Neural progenitor cell (in vitro differentiated cells): ENCODE data around the gene CEACAM18. TPM values are rescaled to one million over a fixed set of nuclear protein-coding genes. Genes with fewer than 3 reads are reported as not detected.

Source experiments
- DNase-seq: peaks from one replicate; pipeline ENCODE4 v3.0.0-alpha.2; 2016; ENCODE audit warnings: low spot score
- H2AFZ ChIP-seq: fragments of 200-600 bp; sonication (generic); replicated peaks from 2 replicates; pipeline ENCODE4 v1.6.1; 2016; ENCODE audit warnings: antibody characterized with exemption
- H3F3A ChIP-seq: fragments of 200-600 bp; sonication (generic); 2 replicates; pipeline ENCODE4 v1.6.1; 2016; ENCODE audit warnings: antibody characterized with exemption, low read depth
- H3K27ac ChIP-seq: fragments of 200-600 bp; sonication (generic); 2 replicates; pipeline ENCODE4 v1.5.1; 2016; ENCODE audit warnings: mild to moderate bottlenecking
- H3K27me3 ChIP-seq: fragments of 200-600 bp; sonication (generic); 2 replicates; pipeline ENCODE4 v1.6.1; 2016; ENCODE audit warnings: mild to moderate bottlenecking, moderate library complexity
- H3K36me3 ChIP-seq: fragments of 200-600 bp; sonication (generic); 2 replicates; pipeline ENCODE4 v1.5.1; 2016
- H3K4me1 ChIP-seq: fragments of 200-600 bp; sonication (generic); 2 replicates; pipeline ENCODE4 v1.6.1; 2016; ENCODE audit warnings: mixed run types
- H3K4me2 ChIP-seq: fragments of 200-600 bp; sonication (generic); 2 replicates; pipeline ENCODE4 v1.6.1; 2016
- H3K4me3 ChIP-seq: fragments of 200-600 bp; sonication (generic); 2 replicates; pipeline ENCODE4 v1.5.1; 2016
- H3K79me2 ChIP-seq: fragments of 200-600 bp; sonication (generic); 2 replicates; pipeline ENCODE4 v1.6.1; 2016; ENCODE audit warnings: low read depth
- H3K9ac ChIP-seq: fragments of 200-600 bp; sonication (generic); 2 replicates; pipeline ENCODE4 v1.6.1; 2016
- H3K9me3 ChIP-seq: fragments of 200-600 bp; sonication (generic); 2 replicates; pipeline ENCODE4 v1.5.1; 2016; ENCODE audit warnings: low read depth
- H4K20me1 ChIP-seq: fragments of 200-600 bp; sonication (generic); 2 replicates; pipeline ENCODE4 v1.6.1; 2016; ENCODE audit warnings: low read depth
- H3K27ac Mint-ChIP-seq: 3 replicates; pipeline ENCODE4 v1.8.0; 2021; ENCODE audit warnings: mixed read lengths
- H3K27me3 Mint-ChIP-seq: 2 replicates; pipeline ENCODE4 v1.8.0; 2022; ENCODE audit warnings: low read depth, mild to moderate bottlenecking, inconsistent platforms, moderate library complexity, mixed read lengths; ENCODE audit not compliant: insufficient read depth
- H3K36me3 Mint-ChIP-seq: 3 replicates; pipeline ENCODE4 v1.8.0; 2021; ENCODE audit warnings: mixed read lengths
- H3K4me1 Mint-ChIP-seq: 3 replicates; pipeline ENCODE4 v1.8.0; 2021; ENCODE audit warnings: mixed read lengths
- H3K4me3 Mint-ChIP-seq: 3 replicates; pipeline ENCODE4 v1.8.0; 2021; ENCODE audit warnings: mild to moderate bottlenecking, moderate library complexity, mixed read lengths
- H3K9me3 Mint-ChIP-seq: 3 replicates; pipeline ENCODE4 v1.8.0; 2020; ENCODE audit warnings: mixed read lengths
- EZH2 ChIP-seq: fragments of 200-600 bp; sonication (generic); IDR thresholded peaks from 2 replicates; pipeline ENCODE4 v1.6.1; 2017; ENCODE audit warnings: antibody characterized with exemption, mild to moderate bottlenecking, moderate library complexity
- EZH2phosphoT487 ChIP-seq: fragments of 200-600 bp; sonication (generic); IDR thresholded peaks from 2 replicates; pipeline ENCODE4 v1.6.1; 2017; ENCODE audit warnings: antibody characterized with exemption
- small RNA-seq: library from RNA; depleted of rRNA; stranded (forward); fragments of <200 nt; gene quantifications from one replicate; pipeline ENCODE3, GENCODE V24; 2015
- total RNA-seq: library from RNA; depleted of rRNA; stranded (reverse); fragments of >200 nt; gene quantifications from 2 replicates; pipeline ENCODE4 v1.2.3, GENCODE V29; 2015; ENCODE audit warnings: low replicate concordance
- TF ChIP-seq, protein P1 (sequence below): fragments of 200-600 bp; sonication (generic); IDR thresholded peaks from 2 replicates; pipeline ENCODE4 v1.5.1; 2017; ENCODE audit warnings: antibody characterized with exemption, mild to moderate bottlenecking

CEACAM18 gene
- total RNA-seq, 1 donor from 2014 or later, result not detected

DNA sequence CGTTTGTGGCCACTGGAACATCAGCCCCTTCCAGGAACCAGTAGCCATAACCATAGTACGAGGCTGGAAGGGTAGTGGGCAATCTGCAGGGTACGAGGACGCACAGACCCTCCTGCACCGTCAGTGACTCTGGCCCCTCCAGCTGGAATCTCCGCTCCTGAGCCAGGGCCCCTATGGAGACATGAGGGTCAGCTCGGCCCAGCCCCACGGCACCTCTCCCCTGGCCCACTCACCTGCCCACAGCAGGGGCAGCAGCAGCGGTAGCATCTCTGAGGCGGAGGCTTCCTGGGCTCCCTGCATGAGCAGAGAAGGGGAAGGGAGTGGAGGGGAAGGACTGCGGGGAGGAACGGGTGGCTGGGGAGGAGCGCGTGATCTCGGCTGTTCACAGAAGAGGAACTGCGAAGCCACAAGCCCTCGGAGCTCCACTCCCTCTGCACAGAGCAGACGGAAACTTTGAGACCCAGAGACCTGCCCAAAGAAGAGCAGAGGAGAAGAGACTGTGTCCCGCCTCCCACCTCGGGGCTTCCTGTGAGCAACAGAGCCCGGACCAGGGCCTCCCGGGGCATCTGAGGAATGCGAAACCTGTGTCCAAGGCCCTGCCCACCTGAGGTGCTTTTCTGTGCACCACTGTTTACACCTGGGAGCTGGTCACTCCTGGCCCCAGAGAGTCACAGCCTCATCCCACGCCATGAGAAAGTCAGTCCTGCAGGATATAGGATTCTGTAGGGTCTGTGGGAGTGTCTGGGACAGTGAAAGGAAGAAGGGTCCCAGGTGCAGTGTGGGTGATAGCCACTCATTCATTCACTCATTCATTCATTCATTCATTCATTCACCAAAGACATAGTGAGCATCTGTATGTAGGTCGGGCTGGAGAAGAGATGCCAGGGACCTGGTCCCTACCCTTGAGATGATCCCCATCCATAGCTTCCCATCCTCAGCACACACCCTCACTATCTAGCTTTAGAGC, 53.3 kb downstream of the CEACAM18 start, which contains the start of gene SIGLEC6:
TSS of gene SIGLEC6 (minus strand) at position 322 of the 967 bp plus-strand sequence. CDS start at position 300, 22 bp downstream.
- Mint-ChIP-seq H3K9me3 (no peaks in the 10 kb centered on the region), H3K27ac (no peak within 1 kb of the TSS), H3K27me3 (peaks cover 6% of the 10 kb centered on the region), H3K4me3 (no peak within 1 kb of the TSS), H3K4me1 (no peaks in the 10 kb centered on the region), H3K36me3 (no peaks in the 10 kb centered on the region)
- Histone ChIP-seq H4K20me1 (no peaks in the 10 kb centered on the region), H3K4me2 (no peak within 1 kb of the TSS), H3K36me3 (no peaks in the 10 kb centered on the region), H3K79me2 (no peaks in the 10 kb centered on the region), H3K27ac (no peak within 1 kb of the TSS), H3K4me1 (no peaks in the 10 kb centered on the region), H3K9me3 (peaks cover 14% of the 10 kb centered on the region), H3K9ac (no peak within 1 kb of the TSS), H2AFZ (no peak within 1 kb of the TSS), H3K27me3 (no peaks in the 10 kb centered on the region), H3K4me3 (no peak within 1 kb of the TSS), H3F3A (no peaks in the 10 kb centered on the region)
- DNase-seq, result no peak
- no peak for TF ChIP-seq EZH2

DNA sequence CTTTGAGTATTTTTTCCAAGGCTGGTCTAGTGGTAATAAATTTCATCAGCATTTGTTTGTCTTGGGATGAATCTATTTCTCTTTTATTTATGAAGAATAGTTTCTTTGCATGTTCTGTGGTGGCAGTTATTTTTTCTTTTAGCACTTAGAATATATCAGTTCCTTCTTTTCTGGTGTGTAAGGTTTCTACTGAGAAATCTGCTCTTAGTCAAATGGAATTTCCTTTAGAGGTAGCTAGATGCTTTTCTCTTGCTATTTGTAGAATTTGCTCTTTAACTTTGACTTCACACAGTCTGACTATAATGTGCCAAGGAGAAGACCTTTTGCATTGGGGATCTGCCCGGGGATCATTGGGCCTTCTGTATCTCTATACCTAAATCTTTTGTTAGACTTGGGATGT, 57.2 kb downstream of the CEACAM18 start:
- H3K36me3 Mint-ChIP-seq, result no peaks in the 10 kb centered on the region
- Histone ChIP-seq H3F3A (no peaks in the 10 kb centered on the region), H3K79me2 (no peaks in the 10 kb centered on the region), H3K4me2 (no peak overlapping the region), H4K20me1 (no peaks in the 10 kb centered on the region), H3K9me3 (peaks cover 14% of the 10 kb centered on the region), H3K4me1 (no peaks in the 10 kb centered on the region), H3K36me3 (no peaks in the 10 kb centered on the region), H3K27me3 (no peaks in the 10 kb centered on the region), H2AFZ (no peak overlapping the region), H3K27ac (no peak overlapping the region), H3K9ac (no peak overlapping the region), H3K4me3 (no peak overlapping the region)
- no peak overlapping the region for H3K27ac Mint-ChIP-seq
- no peak overlapping the region for H3K4me3 Mint-ChIP-seq
- TF ChIP-seq EZH2phosphoT487 (no peak), EZH2 (no peak)
- TF ChIP-seq, protein P1, sequence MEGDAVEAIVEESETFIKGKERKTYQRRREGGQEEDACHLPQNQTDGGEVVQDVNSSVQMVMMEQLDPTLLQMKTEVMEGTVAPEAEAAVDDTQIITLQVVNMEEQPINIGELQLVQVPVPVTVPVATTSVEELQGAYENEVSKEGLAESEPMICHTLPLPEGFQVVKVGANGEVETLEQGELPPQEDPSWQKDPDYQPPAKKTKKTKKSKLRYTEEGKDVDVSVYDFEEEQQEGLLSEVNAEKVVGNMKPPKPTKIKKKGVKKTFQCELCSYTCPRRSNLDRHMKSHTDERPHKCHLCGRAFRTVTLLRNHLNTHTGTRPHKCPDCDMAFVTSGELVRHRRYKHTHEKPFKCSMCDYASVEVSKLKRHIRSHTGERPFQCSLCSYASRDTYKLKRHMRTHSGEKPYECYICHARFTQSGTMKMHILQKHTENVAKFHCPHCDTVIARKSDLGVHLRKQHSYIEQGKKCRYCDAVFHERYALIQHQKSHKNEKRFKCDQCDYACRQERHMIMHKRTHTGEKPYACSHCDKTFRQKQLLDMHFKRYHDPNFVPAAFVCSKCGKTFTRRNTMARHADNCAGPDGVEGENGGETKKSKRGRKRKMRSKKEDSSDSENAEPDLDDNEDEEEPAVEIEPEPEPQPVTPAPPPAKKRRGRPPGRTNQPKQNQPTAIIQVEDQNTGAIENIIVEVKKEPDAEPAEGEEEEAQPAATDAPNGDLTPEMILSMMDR, result no peak
- no peaks in the 10 kb centered on the region for H3K9me3 Mint-ChIP-seq
- no peaks in the 10 kb centered on the region for H3K4me1 Mint-ChIP-seq
- H3K27me3 Mint-ChIP-seq, result peaks cover 2% of the 10 kb centered on the region
- DNase-seq, result no peak

DNA sequence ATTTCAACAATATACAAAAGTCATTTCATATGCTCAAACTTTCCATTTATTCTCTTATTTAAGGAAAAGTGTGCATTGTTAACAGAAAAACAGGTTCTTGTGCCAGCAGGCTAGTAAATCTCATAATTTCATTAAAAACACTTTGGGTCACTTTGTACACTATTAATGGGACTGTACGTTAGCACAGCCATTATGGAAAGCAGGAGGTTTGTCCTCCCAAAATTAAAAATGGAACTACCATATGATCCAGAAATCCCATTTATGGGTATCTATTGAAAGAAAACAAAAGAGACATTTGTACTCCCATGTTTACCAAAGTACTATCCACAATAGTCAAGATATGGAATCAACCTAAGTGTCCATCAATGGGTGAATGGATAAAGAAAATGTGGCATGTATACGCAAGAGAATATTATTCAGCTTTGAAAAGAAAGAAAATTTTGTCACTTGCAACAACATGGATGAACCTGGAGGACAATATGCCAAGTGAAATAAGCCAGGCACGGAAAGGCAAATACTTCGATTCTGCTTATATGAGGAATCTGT, 61.6 kb downstream of the CEACAM18 start:
- H3K36me3 Mint-ChIP-seq, result no peaks in the 10 kb centered on the region

More for the DNA sequence above, 61.6 kb downstream of the CEACAM18 start:
- H2AFZ ChIP-seq, result no peak overlapping the region
- H3K36me3 ChIP-seq, result no peaks in the 10 kb centered on the region
- H3K79me2 ChIP-seq, result no peaks in the 10 kb centered on the region
- Mint-ChIP-seq H3K27me3 (peaks cover 8% of the 10 kb centered on the region), H3K9me3 (no peaks in the 10 kb centered on the region), H3K27ac (no peak overlapping the region), H3K4me1 (no peaks in the 10 kb centered on the region), H3K4me3 (no peak overlapping the region)
- no peak for DNase-seq
- H3K4me3 ChIP-seq, result no peak overlapping the region
- H3F3A ChIP-seq, result no peaks in the 10 kb centered on the region
- H3K9me3 ChIP-seq, result peaks cover 11% of the 10 kb centered on the region
- no peaks in the 10 kb centered on the region for H3K4me1 ChIP-seq
- no peak overlapping the region for H3K27ac ChIP-seq
- no peak for TF ChIP-seq EZH2phosphoT487
- no peak for TF ChIP-seq EZH2
- TF ChIP-seq, protein P1, result no peak
- H3K27me3 ChIP-seq, result no peaks in the 10 kb centered on the region
- no peaks in the 10 kb centered on the region for H4K20me1 ChIP-seq
- H3K9ac ChIP-seq, result no peak overlapping the region
- H3K4me2 ChIP-seq, result no peak overlapping the region

Small RNA genes lying within 50 kb of the gene (small RNA-seq; reads per million reads assigned to genes)
- gene AC020914.3 (not detected), gene AC020914.5 (not detected)

Other genes with a start within 250 kb of the CEACAM18 start
- not detected in 2 replicates for gene SIGLECL1, start 227.5 kb upstream of the CEACAM18 start, total RNA-seq
- gene IGLON5, start 166.9 kb upstream of the CEACAM18 start, total RNA-seq, result 5.4 and 15.8 TPM in 2 replicates
- 2.7 and 6.0 TPM in 2 replicates for gene VSIG10L, start 136.4 kb upstream of the CEACAM18 start, total RNA-seq
- gene ETFB, start 112.2 kb upstream of the CEACAM18 start, total RNA-seq, result 27.0 and 38.9 TPM in 2 replicates
- not detected in 2 replicates for gene CLDND2, start 109.5 kb upstream of the CEACAM18 start, total RNA-seq
- gene NKG7, start 105.9 kb upstream of the CEACAM18 start, total RNA-seq, result not detected in 2 replicates
- gene LIM2, start 90.6 kb upstream of the CEACAM18 start, total RNA-seq, result 0.26 and 3.2 TPM in 2 replicates
- 0.37 TPM in 1 of 2 replicates, not detected in the other for gene C19orf84, start 87.9 kb upstream of the CEACAM18 start, total RNA-seq
- not detected in 2 replicates for gene SIGLEC10, start 60.9 kb upstream of the CEACAM18 start, total RNA-seq
- gene SIGLEC8, start 20.1 kb upstream of the CEACAM18 start, total RNA-seq, result not detected in 2 replicates
- gene SIGLEC12, start 23.3 kb downstream of the CEACAM18 start, total RNA-seq, result not detected in 2 replicates
- gene SIGLEC6, start 53.1 kb downstream of the CEACAM18 start, total RNA-seq, result not detected in 2 replicates
- 5.0 and 8.1 TPM in 2 replicates for gene ZNF175, start 92.7 kb downstream of the CEACAM18 start, total RNA-seq
- gene SIGLEC5, start 151.9 kb downstream of the CEACAM18 start, total RNA-seq, result not detected in 2 replicates
- not detected in 2 replicates for gene SIGLEC14, start 168.3 kb downstream of the CEACAM18 start, total RNA-seq
- gene SPACA6, start 214.8 kb downstream of the CEACAM18 start, total RNA-seq, result 6.9 and 12.0 TPM in 2 replicates
- gene HAS1, start 245.5 kb downstream of the CEACAM18 start, total RNA-seq, result 0.37 and 0.69 TPM in 2 replicates